SK-N-MC (cell line): ENCODE measurements around the gene NACAD.

Experiments used
- EZH2 ChIP-seq: fragments of 200-600 bp; sonication (generic); IDR thresholded peaks from one replicate; pipeline ENCODE4 v1.6.1; 2017; ENCODE audit warnings: antibody characterized with exemption
- POLR2AphosphoS5 ChIP-seq: IDR thresholded peaks from 2 replicates; pipeline ENCODE4 v1.6.1; 2012; ENCODE audit warnings: mild to moderate bottlenecking, low read depth, low read length, borderline replicate concordance

DNA sequence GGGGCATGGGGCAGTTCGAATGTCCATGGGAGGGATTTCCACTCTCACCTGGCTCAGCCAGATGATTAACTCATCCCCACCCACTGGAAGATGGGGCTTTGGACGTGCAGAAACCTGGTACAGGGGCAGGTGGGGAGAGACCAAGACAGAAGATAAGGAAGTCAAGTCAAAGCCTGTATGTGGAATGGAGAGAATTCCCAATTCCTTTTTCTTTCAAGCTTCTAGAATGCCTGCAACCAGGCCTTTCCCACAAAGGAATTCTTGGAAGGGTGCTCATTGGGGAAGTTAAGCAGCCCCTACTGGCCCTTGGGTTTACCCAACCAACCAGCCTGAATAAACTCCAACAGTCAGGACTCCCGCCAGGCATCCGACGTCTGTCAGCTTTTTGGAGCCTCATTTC lies 49.7 kb downstream of the NACAD start:
- TF ChIP-seq POLR2AphosphoS5 (no peak), EZH2 (no peak)
